KOPT-K1 (cell line): ENCODE measurements around the gene ACYP2.
A peak's percentile ranks its signal among the peaks of the same experiment; 100 is the strongest.
"Not testable (repeated sequence)": the region's sequence is repeated elsewhere in the genome, so short reads cannot be mapped to it uniquely, and the experiment has no call there.

Experiments used
- H3K27ac ChIP-seq: fragments of 200-600 bp; sonication (generic); 2 replicates; pipeline ENCODE4 v1.5.1; 2016; ENCODE audit warnings: antibody characterized with exemption, mild to moderate bottlenecking, low read depth, low read length; ENCODE audit not compliant: poor library complexity, severe bottlenecking
- H3K36me3 ChIP-seq: fragments of 200-600 bp; sonication (generic); 2 replicates; pipeline ENCODE4 v1.5.1; 2017; ENCODE audit warnings: antibody characterized with exemption, mild to moderate bottlenecking, low read length, moderate library complexity; ENCODE audit not compliant: insufficient read depth
- H3K9me3 ChIP-seq: fragments of 200-600 bp; sonication (generic); 2 replicates; pipeline ENCODE4 v1.5.1; 2017; ENCODE audit warnings: antibody characterized with exemption, low read length, mild to moderate bottlenecking; ENCODE audit not compliant: insufficient read depth, poor library complexity, severe bottlenecking

Gene ACYP2

GRCh38 chr2:54109848-54110247, 5.6 kb upstream of the ACYP2 start:
- H3K9me3 ChIP-seq, result no peaks in the 10 kb centered on the region
- H3K27ac ChIP-seq, result no peak overlapping the region
- no peaks in the 10 kb centered on the region for H3K36me3 ChIP-seq

GRCh38 chr2:54114479-54114878, 936 bp upstream of the ACYP2 start:
- Histone ChIP-seq H3K27ac (peak overlapping the region; percentile 93), H3K9me3 (peaks cover 18% of the 10 kb centered on the region)

GRCh38 chr2:54114936-54115283, 505 bp upstream of the ACYP2 start:
- Histone ChIP-seq H3K9me3 (peaks cover 21% of the 10 kb centered on the region), H3K36me3 (no peaks in the 10 kb centered on the region), H3K27ac (peak overlapping the region; percentile 93)

More at GRCh38 chr2:54114479-54114878, 936 bp upstream of the ACYP2 start:
- H3K36me3 ChIP-seq, result not testable (repeated sequence)

- not testable (repeated sequence) for H3K36me3 ChIP-seq, H3K27ac ChIP-seq
These were observed 1.2 kb downstream of the ACYP2 start for GRCh38 chr2:54116598-54116997.

GRCh38 chr2:54120950-54121349, 5.5 kb downstream of the ACYP2 start:
- peaks cover 52% of the 10 kb centered on the region for H3K9me3 ChIP-seq
- no peaks in the 10 kb centered on the region for H3K36me3 ChIP-seq
- H3K27ac ChIP-seq, result no peak overlapping the region

More at GRCh38 chr2:54116598-54116997, 1.2 kb downstream of the ACYP2 start:
- peaks cover 38% of the 10 kb centered on the region for H3K9me3 ChIP-seq

GRCh38 chr2:54122171-54122935, 6.9 kb downstream of the ACYP2 start:
- H3K36me3 ChIP-seq, result no peaks in the 10 kb centered on the region
- H3K9me3 ChIP-seq, result peaks cover 43% of the 10 kb centered on the region
- no peak overlapping the region for H3K27ac ChIP-seq

GRCh38 chr2:54122939-54123338, 7.5 kb downstream of the ACYP2 start:
- Histone ChIP-seq H3K36me3 (no peaks in the 10 kb centered on the region), H3K9me3 (peaks cover 40% of the 10 kb centered on the region), H3K27ac (no peak overlapping the region)

- H3K27ac ChIP-seq, H3K36me3 ChIP-seq, H3K9me3 ChIP-seq: not testable (repeated sequence)
These were observed 11.8 kb downstream of the ACYP2 start for GRCh38 chr2:54127174-54127573.

- H3K36me3 ChIP-seq, result no peaks in the 10 kb centered on the region
- H3K27ac ChIP-seq, result no peak overlapping the region
- H3K9me3 ChIP-seq, result no peaks in the 10 kb centered on the region
These were observed 17.6 kb downstream of the ACYP2 start for GRCh38 chr2:54133056-54133455.

- H3K27ac ChIP-seq, result no peak overlapping the region
- no peaks in the 10 kb centered on the region for H3K9me3 ChIP-seq
- H3K36me3 ChIP-seq, result no peaks in the 10 kb centered on the region
These were observed 23.8 kb downstream of the ACYP2 start for GRCh38 chr2:54139210-54139609.

GRCh38 chr2:54143780-54144179, 28.4 kb downstream of the ACYP2 start:
- Histone ChIP-seq H3K36me3 (no peaks in the 10 kb centered on the region), H3K27ac (no peak overlapping the region), H3K9me3 (no peaks in the 10 kb centered on the region)

GRCh38 chr2:54148391-54148790, 33.0 kb downstream of the ACYP2 start:
- no peak overlapping the region for H3K27ac ChIP-seq
- no peaks in the 10 kb centered on the region for H3K36me3 ChIP-seq
- H3K9me3 ChIP-seq, result peaks cover 5% of the 10 kb centered on the region

- Histone ChIP-seq H3K36me3 (no peaks in the 10 kb centered on the region), H3K9me3 (peaks cover 6% of the 10 kb centered on the region), H3K27ac (no peak overlapping the region)
These were observed 34.4 kb downstream of the ACYP2 start for GRCh38 chr2:54149638-54150441.

- Histone ChIP-seq H3K36me3 (no peaks in the 10 kb centered on the region), H3K27ac (no peak overlapping the region), H3K9me3 (peaks cover 1% of the 10 kb centered on the region)
These were observed 42.9 kb downstream of the ACYP2 start for GRCh38 chr2:54158311-54158710.

GRCh38 chr2:54161660-54162424, 46.4 kb downstream of the ACYP2 start:
- Histone ChIP-seq H3K36me3 (no peaks in the 10 kb centered on the region), H3K9me3 (no peaks in the 10 kb centered on the region)

More at GRCh38 chr2:54161660-54162424, 46.4 kb downstream of the ACYP2 start:
- H3K27ac ChIP-seq, result no peak overlapping the region
